A673 (cell line): ENCODE measurements around the gene ORAI3. TPM values are rescaled to one million over a fixed set of nuclear protein-coding genes. Genes with fewer than 3 reads are reported as not detected.

Source experiments
- BruUV-seq: library from RNA; stranded (reverse); fragments of 400-500 nt; replicated peaks from 2 replicates; lab custom pipeline; 2021; lab: Mats Ljungman, UMichigan
- CTCF ChIA-PET: fragments of 300-600 bp; sonication (Branson Sonifier 250); formaldehyde crosslinking; loops from one replicate; lab custom pipeline; 2022; ENCODE audit warnings: antibody characterized with exemption; lab: Charles Lee
- POLR2A ChIA-PET: fragments of 300-600 bp; sonication (Branson Sonifier 250); formaldehyde crosslinking; loops from one replicate; lab custom pipeline; 2022; ENCODE audit warnings: antibody characterized with exemption; ENCODE audit not compliant: low non-redundant PET; lab: Charles Lee
- DNase-seq: peaks from one replicate; pipeline ENCODE4 v3.0.0-alpha.2; 2015; ENCODE audit warnings: low spot score
- H3K27ac ChIP-seq: fragments of 200-600 bp; sonication (generic); 2 replicates; pipeline ENCODE4 v1.5.1; 2016; ENCODE audit warnings: mixed run types, low read depth, mild to moderate bottlenecking, mixed read lengths, antibody characterized with exemption, low read length; ENCODE audit not compliant: poor library complexity, severe bottlenecking
- H3K27me3 ChIP-seq: fragments of 200-600 bp; sonication (generic); replicated peaks from 2 replicates; pipeline ENCODE4 v1.6.1; 2017; ENCODE audit warnings: mixed run types, low read depth, mild to moderate bottlenecking, mixed read lengths, antibody characterized with exemption, low read length; ENCODE audit not compliant: insufficient read depth, poor library complexity
- H3K36me3 ChIP-seq: fragments of 200-600 bp; sonication (generic); 2 replicates; pipeline ENCODE4 v1.6.1; 2016; ENCODE audit warnings: mixed run types, mild to moderate bottlenecking, mixed read lengths, antibody characterized with exemption, low read length; ENCODE audit not compliant: insufficient read depth, poor library complexity, severe bottlenecking
- H3K4me1 ChIP-seq: fragments of 200-600 bp; sonication (generic); 2 replicates; pipeline ENCODE4 v1.6.1; 2017; ENCODE audit warnings: mixed run types, mild to moderate bottlenecking, mixed read lengths, antibody characterized with exemption, low read length; ENCODE audit not compliant: insufficient read depth, poor library complexity, severe bottlenecking
- H3K4me3 ChIP-seq: fragments of 200-600 bp; sonication (generic); 2 replicates; pipeline ENCODE4 v1.5.1; 2016; ENCODE audit warnings: low read depth, mixed run types, mild to moderate bottlenecking, mixed read lengths, low read length; ENCODE audit not compliant: poor library complexity, severe bottlenecking
- H3K9me3 ChIP-seq: fragments of 200-600 bp; sonication (generic); 2 replicates; pipeline ENCODE4 v1.6.1; 2016; ENCODE audit warnings: mixed run types, low read depth, mild to moderate bottlenecking, mixed read lengths, antibody characterized with exemption, low read length; ENCODE audit not compliant: poor library complexity, severe bottlenecking
- EZH2 ChIP-seq: fragments of 200-600 bp; sonication (generic); IDR thresholded peaks from 2 replicates; pipeline ENCODE4 v1.6.1; 2017; ENCODE audit warnings: borderline replicate concordance, low read depth, mild to moderate bottlenecking, mixed read lengths, antibody characterized with exemption, low read length; ENCODE audit not compliant: poor library complexity, severe bottlenecking
- intact Hi-C: fragments of 100-400 bp; cut with micrococcal nuclease; formaldehyde crosslinking; loops from one replicate; pipeline ENCODE4 v1.10.0; 2022; ENCODE audit not compliant: unreplicated experiment
- total RNA-seq: library from RNA; stranded (reverse); gene quantifications from 2 replicates; pipeline ENCODE4 v1.2.3, GENCODE V29; 2021
- TF ChIP-seq, protein P1 (sequence below): fragments of 300-800, 200-600 bp; sonication (generic); conservative IDR thresholded peaks from 2 replicates; pipeline ENCODE4 v1.5.1; 2017; ENCODE audit warnings: low read depth, mild to moderate bottlenecking, antibody characterized with exemption, low read length, moderate library complexity, mixed read lengths

The ORAI3 gene
- total RNA-seq, 1 experiment from 2014 or later = 2.1 TPM

DNA sequence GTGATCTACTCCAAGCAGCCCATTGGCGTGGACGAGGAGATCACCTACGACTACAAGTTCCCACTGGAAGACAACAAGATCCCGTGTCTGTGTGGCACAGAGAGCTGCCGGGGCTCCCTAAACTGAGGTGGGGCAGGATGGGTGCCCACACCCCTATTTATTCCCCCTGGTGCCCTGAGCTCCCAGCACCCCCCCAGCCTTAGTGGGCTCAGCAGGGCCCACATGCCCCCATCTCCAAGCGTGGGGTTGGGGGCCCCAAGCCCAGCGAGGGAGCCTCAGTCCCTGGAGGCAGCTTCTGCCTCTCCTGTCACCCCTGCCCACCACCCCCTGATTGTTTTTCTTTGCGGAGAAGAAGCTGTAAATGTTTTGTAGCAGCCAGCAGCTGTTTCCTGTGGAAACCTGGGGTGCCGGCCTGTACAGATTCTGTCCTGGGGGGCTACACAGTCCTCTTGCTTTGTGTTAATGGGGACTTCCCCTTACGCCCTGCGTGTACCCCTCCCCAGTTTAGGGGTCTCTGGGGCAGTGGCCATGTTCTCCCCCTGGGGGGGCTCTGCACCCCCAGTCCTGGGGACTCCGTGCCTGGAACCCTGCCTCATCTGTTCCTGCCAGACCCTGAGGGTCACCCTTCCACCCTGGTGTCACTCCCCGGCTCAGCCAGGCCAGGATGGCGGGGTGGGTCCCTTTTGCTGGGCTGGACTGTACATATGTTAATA lies 35.2 kb downstream of the ORAI3 start:
- ChIA-PET POLR2A (interaction anchor here (0.6 kb wide), 1 partner anchor 108 kb away, joined by 3 read pairs; no protein-coding TSS in a partner anchor), CTCF (interaction anchor here (0.5 to 1.3 kb wide), 6 partner anchors 13 to 459 kb away, joined by 3 to 16 read pairs (median 4); partner anchors contain the start of gene ZNF843)
- no peak for DNase-seq
- Histone ChIP-seq H3K27me3 (no peaks in the 10 kb centered on the region), H3K4me3 (no peak overlapping the region), H3K36me3 (peaks cover 14% of the 10 kb centered on the region), H3K9me3 (no peaks in the 10 kb centered on the region), H3K27ac (no peak overlapping the region), H3K4me1 (no peaks in the 10 kb centered on the region)
- TF ChIP-seq, protein P1, sequence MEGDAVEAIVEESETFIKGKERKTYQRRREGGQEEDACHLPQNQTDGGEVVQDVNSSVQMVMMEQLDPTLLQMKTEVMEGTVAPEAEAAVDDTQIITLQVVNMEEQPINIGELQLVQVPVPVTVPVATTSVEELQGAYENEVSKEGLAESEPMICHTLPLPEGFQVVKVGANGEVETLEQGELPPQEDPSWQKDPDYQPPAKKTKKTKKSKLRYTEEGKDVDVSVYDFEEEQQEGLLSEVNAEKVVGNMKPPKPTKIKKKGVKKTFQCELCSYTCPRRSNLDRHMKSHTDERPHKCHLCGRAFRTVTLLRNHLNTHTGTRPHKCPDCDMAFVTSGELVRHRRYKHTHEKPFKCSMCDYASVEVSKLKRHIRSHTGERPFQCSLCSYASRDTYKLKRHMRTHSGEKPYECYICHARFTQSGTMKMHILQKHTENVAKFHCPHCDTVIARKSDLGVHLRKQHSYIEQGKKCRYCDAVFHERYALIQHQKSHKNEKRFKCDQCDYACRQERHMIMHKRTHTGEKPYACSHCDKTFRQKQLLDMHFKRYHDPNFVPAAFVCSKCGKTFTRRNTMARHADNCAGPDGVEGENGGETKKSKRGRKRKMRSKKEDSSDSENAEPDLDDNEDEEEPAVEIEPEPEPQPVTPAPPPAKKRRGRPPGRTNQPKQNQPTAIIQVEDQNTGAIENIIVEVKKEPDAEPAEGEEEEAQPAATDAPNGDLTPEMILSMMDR = no peak
- TF ChIP-seq EZH2 = no peak
- intact Hi-C loops = loop anchor here (2.0 to 10.0 kb wide), 3 partner anchors 113 to 881 kb away; partner anchors contain the start of gene ZNF843
- BruUV-seq = TSS peak; percentile 59

GRCh38 chr16:30984669-30985400 lies 36.0 kb downstream of the ORAI3 start, which contains the start of gene HSD3B7:
Gene HSD3B7 (plus strand): TSS chr16:30985207. CDS start chr16:30985659, 452 bp downstream.
- no TSS peak for BruUV-seq
- CTCF ChIA-PET = interaction anchor here (0.5 to 1.3 kb wide), 5 partner anchors 12 to 458 kb away, joined by 3 to 16 read pairs (median 4); partner anchors contain the start of gene ZNF843
- peak; percentile 85 for DNase-seq
- Histone ChIP-seq H3K9me3 (no peaks in the 10 kb centered on the region), H3K27me3 (no peaks in the 10 kb centered on the region), H3K36me3 (peaks cover 8% of the 10 kb centered on the region), H3K27ac (no peak within 1 kb of the TSS), H3K4me3 (no peak within 1 kb of the TSS), H3K4me1 (no peaks in the 10 kb centered on the region)
- intact Hi-C loops = loop anchor here (2.0 to 10.0 kb wide), 3 partner anchors 112 to 880 kb away; partner anchors contain the start of gene ZNF843
- TF ChIP-seq EZH2 = no peak
- TF ChIP-seq, protein P1 = peak; percentile 97
- POLR2A ChIA-PET = no interaction called here

DNA sequence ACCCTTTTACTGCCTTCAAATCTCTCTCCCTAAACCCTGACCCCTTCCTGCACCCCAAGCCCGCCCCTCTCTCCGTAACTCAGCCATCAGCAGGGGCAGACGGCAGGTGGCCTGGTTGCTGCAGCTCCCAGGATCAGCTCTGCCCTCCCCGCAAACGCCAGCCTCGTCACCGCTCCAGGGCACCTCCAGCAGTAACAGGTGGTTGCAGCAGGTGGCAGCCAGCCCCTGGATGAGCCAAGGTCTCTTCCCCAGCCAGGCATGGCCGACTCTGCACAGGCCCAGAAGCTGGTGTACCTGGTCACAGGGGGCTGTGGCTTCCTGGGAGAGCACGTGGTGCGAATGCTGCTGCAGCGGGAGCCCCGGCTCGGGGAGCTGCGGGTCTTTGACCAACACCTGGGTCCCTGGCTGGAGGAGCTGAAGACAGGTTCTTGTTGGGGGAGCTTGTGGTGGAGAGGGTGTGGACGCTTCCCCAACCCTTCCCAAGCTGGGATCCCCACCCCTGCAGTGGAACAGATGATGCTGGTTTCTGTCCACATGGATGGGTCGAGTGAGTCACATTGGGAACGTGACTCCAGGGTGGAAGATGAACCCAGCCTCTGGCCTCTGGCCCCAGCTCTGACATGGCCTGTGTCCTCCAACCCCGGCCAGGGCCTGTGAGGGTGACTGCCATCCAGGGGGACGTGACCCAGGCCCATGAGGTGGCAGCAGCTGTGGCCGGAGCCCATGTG lies 36.7 kb downstream of the ORAI3 start:
- intact Hi-C loops = loop anchor here (2.0 to 10.0 kb wide), 3 partner anchors 111 to 879 kb away; partner anchors contain the start of gene ZNF843
- Histone ChIP-seq H3K9me3 (no peaks in the 10 kb centered on the region), H3K27ac (no peak overlapping the region), H3K27me3 (no peaks in the 10 kb centered on the region), H3K36me3 (peaks cover 8% of the 10 kb centered on the region), H3K4me3 (no peak overlapping the region), H3K4me1 (no peaks in the 10 kb centered on the region)
- TF ChIP-seq, protein P1 = no peak
- TF ChIP-seq EZH2 = no peak
- no TSS peak for BruUV-seq
- ChIA-PET CTCF (interaction anchor here (0.7 to 1.3 kb wide), 4 partner anchors 12 to 457 kb away, joined by 3 to 16 read pairs (median 4); partner anchors contain the start of gene ZNF843), POLR2A (no interaction called here)
- DNase-seq = no peak
